Prostate gland (tissue), 2 donors: ENCODE measurements around the gene EGR2.

Source experiments
- CTCF ChIP-seq, 4 experiments: fragments of 200-600 bp in 2 of 4; fragments of 450-650 bp in 2 of 4; sonication (generic) in 2 of 4; IDR thresholded peaks; 1 replicate in 3 of 4; 2 replicates in 1 of 4; pipeline ENCODE4 v1.5.1; 2016 to 2019; ENCODE audit warnings: antibody characterized with exemption in 4 of 4, mild to moderate bottlenecking in 2 of 4, moderate library complexity in 2 of 4
- POLR2A ChIP-seq: fragments of 450-650 bp; IDR thresholded peaks from one replicate; pipeline ENCODE4 v1.6.1; 2016; ENCODE audit warnings: antibody characterized with exemption, mild to moderate bottlenecking
- POLR2AphosphoS5 ChIP-seq: sonication (generic); formaldehyde crosslinking; IDR thresholded peaks from one replicate; pipeline ENCODE4 v1.6.1; 2017; ENCODE audit warnings: antibody characterized with exemption

DNA sequence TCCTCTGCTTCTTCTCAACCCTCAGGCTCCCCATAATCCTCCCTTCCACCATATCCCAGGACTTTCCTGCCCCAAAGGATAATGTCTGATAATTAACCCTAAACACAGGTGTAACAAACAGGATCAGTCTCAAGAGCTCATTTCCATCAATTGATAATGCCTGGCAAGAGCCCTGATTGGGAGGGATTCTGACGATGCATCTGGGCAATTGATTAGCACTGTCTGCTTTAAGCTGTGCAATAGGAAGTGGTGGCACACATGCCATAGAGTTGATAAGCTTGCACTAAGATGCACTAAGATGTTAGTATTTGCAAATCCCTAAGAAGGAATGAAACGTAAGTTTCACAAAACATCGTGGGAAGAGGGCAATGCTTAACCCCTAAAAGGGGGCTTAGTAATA lies 27.4 kb upstream of the EGR2 start:
- TF ChIP-seq CTCF (IDR thresholded peaks at IDR 0.05) = no peak
- no peak for TF ChIP-seq POLR2A
- TF ChIP-seq POLR2AphosphoS5 = no peak
